Left colon (tissue), 2 donors: ENCODE data around the gene MTARC1. TPM values are rescaled to one million over a fixed set of nuclear protein-coding genes. Genes with fewer than 3 reads are reported as not detected.

ENCODE experiments used
- ATAC-seq: fragments of 200-7000 bp; cut with Tn5 transposase; one replicate; pipeline ENCODE4 v1.9.1; 2020; ENCODE audit warnings: mild to moderate bottlenecking, moderate library complexity
- DNase-seq, 2 donors: peaks; one replicate each; pipeline ENCODE4 v3.0.0-alpha.2; 2020
- intact Hi-C, 2 donors: fragments of 100-400 bp; cut with DNase I in 1 of 2; cut with micrococcal nuclease in 1 of 2; formaldehyde crosslinking; loops; one replicate each; pipeline versions ENCODE4 v1.11.2 to v1.14.0; 2022; cut with DNase I, micrococcal nuclease
- total RNA-seq, 2 donors: library from RNA; stranded (reverse); fragmentation: NEBNext Ultra II Directional; extraction: Animal tissue kit (Norgen Biotek cat#: 25700); gene quantifications; one replicate each; pipeline ENCODE4 v1.2.1, GENCODE V29; 2021
- donor health status: DM: no; HTN: no; CAD: no.
- donor health status: DM: yes; HTN: yes; CAD: no.

Gene MTARC1
- total RNA-seq, 2 donors from 2014 or later: 27.3 to 35.2 TPM

- peak in 1 of 2 donors; percentile 74 for DNase-seq
- peak; percentile 30 for ATAC-seq
- intact Hi-C loops: loop anchor here in 1 of 2 donors (10.0 kb wide), 1 partner anchor 616 kb away; no protein-coding TSS in a partner anchor
Observed at GRCh38 chr1:220818421-220819173, 31.9 kb downstream of the MTARC1 start.

GRCh38 chr1:220819467-220820026 lies 32.8 kb downstream of the MTARC1 start:
- no peak for DNase-seq
- intact Hi-C loops: loop anchor here in 1 of 2 donors (10.0 kb wide), 1 partner anchor 615 kb away; no protein-coding TSS in a partner anchor
- ATAC-seq: no peak

- intact Hi-C loops: no loop called here
- no peak for DNase-seq
Observed at GRCh38 chr1:220824031-220824989, 37.6 kb downstream of the MTARC1 start.

GRCh38 chr1:220825819-220826551 lies 39.3 kb downstream of the MTARC1 start:
- DNase-seq: peak in 1 of 2 donors; percentile 27
- ATAC-seq: peak; percentile 85
- intact Hi-C loops: no loop called here

More at GRCh38 chr1:220824031-220824989, 37.6 kb downstream of the MTARC1 start:
- no peak for ATAC-seq

GRCh38 chr1:220826729-220827128 lies 40.0 kb downstream of the MTARC1 start:
- intact Hi-C loops: no loop called here
- DNase-seq: no peak
- no peak for ATAC-seq

- DNase-seq (no peak), ATAC-seq (peak; percentile 71)
- intact Hi-C loops: no loop called here
Observed at GRCh38 chr1:220827445-220828178, 40.9 kb downstream of the MTARC1 start.

- intact Hi-C loops: no loop called here
- ATAC-seq: peak; percentile 31
- DNase-seq: no peak
Observed at GRCh38 chr1:220828179-220828490, 41.4 kb downstream of the MTARC1 start.

- no peak for DNase-seq
- ATAC-seq: no peak
- intact Hi-C loops: no loop called here
Observed at GRCh38 chr1:220828950-220829586, 42.4 kb downstream of the MTARC1 start.

- DNase-seq (no peak), ATAC-seq (no peak)
- intact Hi-C loops: no loop called here
Observed at GRCh38 chr1:220833436-220833835, 46.7 kb downstream of the MTARC1 start.

- intact Hi-C loops: no loop called here
- ATAC-seq: no peak
Observed at GRCh38 chr1:220834155-220834870, 47.6 kb downstream of the MTARC1 start.

More at GRCh38 chr1:220834155-220834870, 47.6 kb downstream of the MTARC1 start:
- DNase-seq: no peak

Other genes with a start within 250 kb of the MTARC1 start
- 10 to 100 TPM; 65.8 to 91.6 TPM for gene C1orf115, start 96.5 kb upstream of the MTARC1 start, total RNA-seq
- 10 to 100 TPM; 36.2 to 40.0 TPM for gene MTARC2, start 38.6 kb upstream of the MTARC1 start, total RNA-seq
- 10 to 100 TPM in 1 of 2 donors, 1 to 10 TPM in 1; 3.1 to 12.3 TPM for gene HLX, start 92.5 kb downstream of the MTARC1 start, total RNA-seq